IPS DF 4.7 (cell line): ENCODE data around the gene IFITM5.

Experiments used
- DNase-seq: peaks from one replicate; pipeline ENCODE4 v3.0.0-alpha.2; 2013; ENCODE audit warnings: low spot score; ENCODE audit errors: extremely low read depth

Gene IFITM5

DNA sequence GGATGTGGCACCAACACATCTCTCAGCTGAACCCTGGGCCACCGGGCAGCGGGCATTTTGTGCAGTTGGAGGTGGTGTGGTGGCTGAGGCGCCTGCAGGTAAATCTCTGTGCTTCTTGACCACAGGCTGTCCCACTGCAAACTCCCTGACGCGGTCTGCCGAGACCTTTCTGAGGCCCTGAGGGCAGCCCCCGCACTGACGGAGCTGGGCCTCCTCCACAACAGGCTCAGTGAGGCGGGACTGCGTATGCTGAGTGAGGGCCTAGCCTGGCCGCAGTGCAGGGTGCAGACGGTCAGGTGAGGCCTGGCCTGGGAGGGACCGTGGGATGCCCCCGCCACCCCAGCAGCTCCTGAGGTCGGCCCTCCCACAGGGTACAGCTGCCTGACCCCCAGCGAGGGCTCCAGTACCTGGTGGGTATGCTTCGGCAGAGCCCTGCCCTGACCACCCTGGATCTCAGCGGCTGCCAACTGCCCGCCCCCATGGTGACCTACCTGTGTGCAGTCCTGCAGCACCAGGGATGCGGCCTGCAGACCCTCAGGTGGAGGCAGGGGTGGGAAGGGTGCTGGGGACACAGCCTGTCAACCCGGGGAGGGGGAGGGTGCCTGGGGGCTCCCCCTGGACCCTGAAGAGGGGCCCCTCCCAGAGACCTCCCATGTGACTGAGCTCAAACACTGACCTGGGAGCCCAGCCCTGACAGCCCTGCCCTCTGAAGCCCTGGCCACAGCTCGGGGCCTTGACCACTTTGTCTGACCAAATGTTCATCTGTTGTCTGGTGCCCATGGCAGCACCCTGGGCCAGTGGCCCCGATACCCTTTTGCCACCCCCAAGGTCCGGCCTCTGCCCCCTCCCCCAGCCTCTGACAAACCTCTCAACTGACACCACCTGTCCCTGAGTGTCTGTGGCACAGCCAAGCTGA, 15.0 kb downstream of the IFITM5 start:
- DNase-seq, result no peak

DNA sequence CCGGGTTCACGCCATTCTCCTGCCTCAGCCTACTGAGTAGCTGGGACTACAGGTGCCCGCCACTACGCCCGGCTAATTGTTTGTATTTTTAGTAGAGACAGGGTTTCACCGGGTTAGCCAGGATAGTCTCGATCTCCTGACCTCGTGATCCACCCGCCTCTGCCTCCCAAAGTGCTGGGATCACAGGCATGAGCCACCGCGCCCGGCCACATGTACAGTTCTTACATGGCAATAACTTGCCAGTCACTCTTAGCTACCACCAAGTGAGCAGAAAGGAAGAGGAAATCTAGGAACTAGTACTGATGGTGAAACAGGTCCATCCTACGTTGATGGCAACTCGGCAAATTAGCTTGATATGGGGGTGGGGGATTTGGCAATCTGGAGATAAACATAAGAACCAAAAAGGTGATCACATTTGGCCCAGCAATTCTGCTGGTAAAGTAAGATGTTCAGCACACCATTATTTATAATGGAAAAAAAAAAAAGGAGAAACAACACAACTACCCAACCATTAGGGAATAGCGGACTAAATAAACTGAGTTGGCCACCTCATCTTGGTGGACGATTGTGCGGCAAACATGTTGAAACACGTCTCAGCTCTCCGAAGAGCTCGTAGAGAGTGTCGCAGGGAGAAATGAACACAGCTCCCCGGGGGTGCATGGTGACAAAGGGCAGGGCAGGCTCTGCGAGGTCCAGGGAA, 15.8 kb downstream of the IFITM5 start:
- no peak for DNase-seq

DNA sequence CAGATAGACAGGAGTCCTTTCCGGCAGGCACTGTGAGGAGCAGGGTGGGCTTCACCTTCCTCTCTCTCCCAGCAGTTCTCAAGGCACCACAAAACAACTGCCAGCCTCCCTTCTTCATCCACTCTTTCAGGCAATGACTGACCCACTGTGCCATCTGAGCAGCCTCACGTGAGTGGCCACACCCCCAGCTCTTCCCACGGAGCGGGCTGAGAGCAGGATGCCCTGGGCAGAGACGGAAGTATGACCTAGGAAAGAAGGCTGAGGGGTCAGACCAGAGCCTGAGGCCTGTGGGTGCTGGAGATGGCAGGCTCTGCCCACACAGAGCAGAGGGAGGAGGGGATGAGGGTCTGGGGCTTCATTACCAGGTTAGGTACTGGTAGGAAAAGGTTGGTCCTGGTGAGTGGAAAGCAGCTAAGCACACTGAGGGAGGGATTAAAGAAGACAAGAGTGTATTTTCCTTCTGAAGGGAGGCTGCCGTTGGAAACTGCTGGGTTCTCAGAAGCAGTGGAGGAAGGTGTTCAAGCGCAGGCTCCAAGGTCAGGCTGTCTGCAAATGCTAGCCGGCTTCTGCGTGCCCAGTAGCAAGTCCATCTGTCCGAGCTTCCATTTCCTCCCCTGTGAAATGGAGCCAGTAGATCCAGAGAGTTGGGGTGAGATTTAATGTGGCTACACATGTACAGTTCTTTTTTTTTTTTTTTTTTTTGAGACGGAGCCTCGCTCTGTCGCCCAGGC, 16.5 kb downstream of the IFITM5 start:
- DNase-seq, result no peak

DNA sequence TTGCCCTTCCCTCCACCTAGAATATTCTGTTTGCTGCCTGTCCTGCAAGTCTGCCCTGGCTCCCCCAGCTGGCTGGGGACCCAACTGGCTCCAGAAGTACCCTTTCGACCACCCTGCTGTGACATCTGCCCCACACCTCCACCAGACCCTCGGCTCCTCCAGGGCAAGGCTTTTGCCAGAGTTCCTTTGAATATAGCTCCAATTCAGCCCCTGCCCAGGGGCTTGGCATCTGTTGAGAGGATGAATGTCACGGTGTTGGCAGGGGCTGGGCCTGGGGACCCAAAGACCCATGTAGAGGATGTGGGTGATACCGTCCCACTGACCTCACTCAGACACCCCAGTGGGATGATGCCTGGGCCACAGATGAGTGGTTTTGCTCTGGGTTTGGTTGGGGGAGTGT, 17.2 kb downstream of the IFITM5 start:
- DNase-seq, result no peak

DNA sequence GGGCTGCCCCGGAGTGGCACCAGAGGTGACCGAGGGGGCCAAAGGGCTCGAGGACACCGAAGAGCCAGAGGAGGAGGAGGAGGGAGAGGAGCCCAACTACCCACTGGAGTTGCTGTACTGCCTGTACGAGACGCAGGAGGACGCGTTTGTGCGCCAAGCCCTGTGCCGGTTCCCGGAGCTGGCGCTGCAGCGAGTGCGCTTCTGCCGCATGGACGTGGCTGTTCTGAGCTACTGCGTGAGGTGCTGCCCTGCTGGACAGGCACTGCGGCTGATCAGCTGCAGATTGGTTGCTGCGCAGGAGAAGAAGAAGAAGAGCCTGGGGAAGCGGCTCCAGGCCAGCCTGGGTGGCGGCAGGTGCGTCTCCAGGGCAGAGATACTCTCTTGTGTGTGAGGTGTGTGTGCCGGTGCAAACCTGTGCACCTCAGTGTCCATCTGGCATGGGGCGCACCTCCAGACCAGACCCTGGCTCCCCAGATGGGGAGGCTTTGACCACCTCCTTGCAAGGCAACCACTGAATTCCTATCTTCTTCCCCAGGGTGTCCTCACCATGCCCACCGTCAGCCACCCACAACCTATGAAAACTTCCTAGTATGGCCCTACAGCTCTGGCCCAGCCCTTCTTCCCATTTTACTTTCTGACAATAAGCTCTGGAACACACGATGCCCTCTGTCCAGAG, 17.7 kb downstream of the IFITM5 start:
- no peak for DNase-seq

DNA sequence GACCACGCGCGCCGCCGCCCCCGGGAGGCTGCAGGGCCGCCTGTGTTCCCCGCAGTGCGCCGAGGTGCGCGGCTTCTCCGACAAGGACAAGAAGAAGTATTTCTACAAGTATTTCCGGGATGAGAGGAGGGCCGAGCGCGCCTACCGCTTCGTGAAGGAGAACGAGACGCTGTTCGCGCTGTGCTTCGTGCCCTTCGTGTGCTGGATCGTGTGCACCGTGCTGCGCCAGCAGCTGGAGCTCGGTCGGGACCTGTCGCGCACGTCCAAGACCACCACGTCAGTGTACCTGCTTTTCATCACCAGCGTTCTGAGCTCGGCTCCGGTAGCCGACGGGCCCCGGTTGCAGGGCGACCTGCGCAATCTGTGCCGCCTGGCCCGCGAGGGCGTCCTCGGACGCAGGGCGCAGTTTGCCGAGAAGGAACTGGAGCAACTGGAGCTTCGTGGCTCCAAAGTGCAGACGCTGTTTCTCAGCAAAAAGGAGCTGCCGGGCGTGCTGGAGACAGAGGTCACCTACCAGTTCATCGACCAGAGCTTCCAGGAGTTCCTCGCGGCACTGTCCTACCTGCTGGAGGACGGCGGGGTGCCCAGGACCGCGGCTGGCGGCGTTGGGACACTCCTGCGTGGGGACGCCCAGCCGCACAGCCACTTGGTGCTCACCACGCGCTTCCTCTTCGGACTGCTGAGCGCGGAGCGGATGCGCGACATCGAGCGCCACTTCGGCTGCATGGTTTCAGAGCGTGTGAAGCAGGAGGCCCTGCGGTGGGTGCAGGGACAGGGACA, 18.4 kb downstream of the IFITM5 start:
- DNase-seq, result no peak

DNA sequence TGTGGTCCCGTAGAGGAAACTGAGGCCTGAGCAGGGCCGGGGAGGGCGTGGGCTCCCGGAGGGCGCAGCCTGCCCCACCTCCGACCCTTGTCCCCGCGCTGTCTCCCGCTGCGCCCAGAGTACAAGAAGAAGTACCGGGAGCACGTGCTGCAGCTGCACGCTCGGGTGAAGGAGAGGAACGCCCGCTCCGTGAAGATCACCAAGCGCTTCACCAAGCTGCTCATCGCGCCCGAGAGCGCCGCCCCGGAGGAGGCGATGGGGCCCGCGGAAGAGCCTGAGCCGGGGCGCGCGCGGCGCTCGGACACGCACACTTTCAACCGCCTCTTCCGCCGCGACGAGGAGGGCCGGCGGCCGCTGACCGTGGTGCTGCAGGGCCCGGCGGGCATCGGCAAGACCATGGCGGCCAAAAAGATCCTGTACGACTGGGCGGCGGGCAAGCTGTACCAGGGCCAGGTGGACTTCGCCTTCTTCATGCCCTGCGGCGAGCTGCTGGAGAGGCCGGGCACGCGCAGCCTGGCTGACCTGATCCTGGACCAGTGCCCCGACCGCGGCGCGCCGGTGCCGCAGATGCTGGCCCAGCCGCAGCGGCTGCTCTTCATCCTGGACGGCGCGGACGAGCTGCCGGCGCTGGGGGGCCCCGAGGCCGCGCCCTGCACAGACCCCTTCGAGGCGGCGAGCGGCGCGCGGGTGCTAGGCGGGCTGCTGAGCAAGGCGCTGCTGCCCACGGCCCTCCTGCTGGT, 19.2 kb downstream of the IFITM5 start:
- DNase-seq, result no peak

DNA sequence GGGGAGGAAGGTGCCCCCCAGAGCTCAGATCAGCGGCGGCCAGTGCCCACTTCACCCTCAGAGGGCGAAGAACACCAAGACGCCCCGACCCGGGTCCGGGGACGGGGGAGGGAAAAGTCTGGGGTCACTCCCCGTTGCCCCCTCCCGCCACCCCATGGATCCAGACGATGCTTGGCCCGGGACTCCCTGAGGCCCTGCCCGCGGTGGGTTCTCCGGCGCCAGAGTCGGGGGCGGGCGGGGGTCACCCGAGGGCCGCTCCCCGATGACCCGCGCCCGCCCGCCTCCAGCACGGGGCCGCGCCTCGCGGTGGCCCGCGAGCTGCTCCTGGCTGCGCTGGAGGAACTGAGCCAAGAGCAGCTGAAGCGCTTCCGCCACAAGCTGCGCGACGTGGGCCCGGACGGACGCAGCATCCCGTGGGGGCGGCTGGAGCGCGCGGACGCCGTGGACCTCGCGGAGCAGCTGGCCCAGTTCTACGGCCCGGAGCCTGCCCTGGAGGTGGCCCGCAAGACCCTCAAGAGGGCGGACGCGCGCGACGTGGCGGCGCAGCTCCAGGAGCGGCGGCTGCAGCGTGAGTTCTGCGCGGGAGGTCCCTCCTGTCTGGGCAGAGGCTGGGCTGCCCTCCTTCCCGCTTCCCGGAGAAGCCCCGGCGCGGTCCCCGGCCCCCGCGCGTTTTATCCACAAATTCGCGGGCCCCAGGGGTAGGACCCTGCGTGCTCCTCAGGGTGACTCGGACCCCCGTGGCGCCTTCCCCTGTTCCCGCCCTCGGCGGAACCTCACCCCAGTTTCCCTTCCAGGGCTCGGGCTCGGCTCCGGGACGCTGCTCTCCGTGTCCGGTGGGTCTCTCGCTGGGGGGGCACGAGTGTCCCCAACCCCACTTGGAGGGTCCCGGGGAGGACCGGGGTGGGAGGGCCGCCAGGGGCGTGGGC, 20.0 kb downstream of the IFITM5 start:
- DNase-seq, result no peak

DNA sequence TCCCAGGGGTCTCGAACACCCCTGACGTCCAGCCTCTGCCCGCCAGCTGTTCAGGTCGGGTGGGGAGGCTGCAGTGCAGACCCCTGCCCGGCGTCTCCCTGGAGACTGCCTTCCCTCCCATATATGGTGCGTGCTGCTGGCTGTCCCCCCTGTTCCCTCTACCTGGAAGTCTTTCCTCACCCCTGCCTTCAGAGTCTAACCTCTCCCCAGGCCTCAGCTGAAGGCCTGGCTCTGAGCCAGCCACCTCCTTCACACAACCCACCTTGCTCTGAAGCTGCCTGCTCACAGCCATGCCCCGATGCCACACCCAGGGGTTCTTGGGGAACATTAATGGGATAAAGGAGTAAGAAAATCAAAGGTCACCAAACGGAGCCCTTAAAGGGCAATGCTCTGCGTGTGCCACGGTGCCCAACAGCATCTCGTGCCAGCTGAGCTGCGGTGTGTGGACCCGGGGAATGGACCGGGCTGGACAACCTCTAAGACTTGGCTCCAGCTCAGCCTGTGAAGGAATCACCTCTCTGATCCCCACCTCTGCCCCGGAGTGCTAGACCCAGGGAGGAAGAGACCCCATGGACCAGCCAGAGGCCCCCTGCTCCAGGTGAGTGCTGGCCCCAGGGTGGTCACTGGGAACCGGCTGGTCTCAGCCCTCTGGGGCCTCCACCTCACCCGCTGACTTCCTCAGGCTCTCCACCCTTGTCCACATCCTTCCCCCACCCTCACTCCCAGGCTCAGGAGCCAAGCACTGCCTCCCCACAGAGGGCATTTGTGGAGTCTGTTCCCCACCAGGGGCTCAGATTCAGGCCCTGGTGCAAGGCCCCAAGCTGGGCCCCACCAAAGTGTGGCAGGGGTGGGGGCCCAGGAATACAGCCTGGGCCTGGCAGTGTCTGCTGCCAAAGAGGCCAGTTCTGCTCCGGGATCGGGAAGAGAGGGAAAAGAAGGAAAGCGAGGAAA, 21.1 kb downstream of the IFITM5 start, which contains the start of gene NLRP6:
Gene NLRP6, plus strand, starts transcription at position 407 of the 951 bp plus-strand sequence. Its CDS starts 163 bp downstream, at position 570.
- DNase-seq, result no peak

DNA sequence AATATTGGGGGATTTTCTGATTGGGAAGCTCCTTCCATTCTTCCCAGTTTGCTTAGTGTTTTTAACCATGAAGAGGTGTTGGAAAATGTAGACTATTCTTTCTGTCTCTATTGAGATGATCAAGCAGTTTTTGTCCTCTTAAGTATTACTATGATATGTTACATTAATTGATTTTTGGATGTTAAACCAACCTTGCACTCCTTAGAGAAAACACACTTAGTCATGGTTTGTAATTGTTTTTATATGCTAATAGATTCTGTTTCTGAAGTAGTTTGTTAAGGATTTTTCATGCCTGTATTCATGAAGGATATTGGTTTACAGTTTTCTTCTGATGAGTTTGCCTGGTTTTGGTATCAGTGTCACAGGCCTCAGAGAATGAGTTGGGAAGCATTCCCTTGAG, 23.1 kb downstream of the IFITM5 start:
- no peak for DNase-seq

DNA sequence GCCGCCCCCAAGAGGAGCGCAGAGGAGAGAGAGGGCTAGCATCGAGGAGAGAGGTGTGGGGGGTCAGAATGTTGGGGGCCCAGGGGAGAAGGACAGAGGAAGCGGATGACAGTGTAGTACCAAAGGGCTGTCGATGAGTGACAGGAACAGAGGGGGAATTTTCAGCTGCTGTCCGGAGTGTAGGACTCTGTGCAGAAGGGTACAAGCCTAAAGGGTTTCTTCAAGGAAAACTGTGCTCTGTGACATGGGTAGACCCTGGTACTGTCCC, 26.5 kb downstream of the IFITM5 start:
- DNase-seq, result no peak

DNA sequence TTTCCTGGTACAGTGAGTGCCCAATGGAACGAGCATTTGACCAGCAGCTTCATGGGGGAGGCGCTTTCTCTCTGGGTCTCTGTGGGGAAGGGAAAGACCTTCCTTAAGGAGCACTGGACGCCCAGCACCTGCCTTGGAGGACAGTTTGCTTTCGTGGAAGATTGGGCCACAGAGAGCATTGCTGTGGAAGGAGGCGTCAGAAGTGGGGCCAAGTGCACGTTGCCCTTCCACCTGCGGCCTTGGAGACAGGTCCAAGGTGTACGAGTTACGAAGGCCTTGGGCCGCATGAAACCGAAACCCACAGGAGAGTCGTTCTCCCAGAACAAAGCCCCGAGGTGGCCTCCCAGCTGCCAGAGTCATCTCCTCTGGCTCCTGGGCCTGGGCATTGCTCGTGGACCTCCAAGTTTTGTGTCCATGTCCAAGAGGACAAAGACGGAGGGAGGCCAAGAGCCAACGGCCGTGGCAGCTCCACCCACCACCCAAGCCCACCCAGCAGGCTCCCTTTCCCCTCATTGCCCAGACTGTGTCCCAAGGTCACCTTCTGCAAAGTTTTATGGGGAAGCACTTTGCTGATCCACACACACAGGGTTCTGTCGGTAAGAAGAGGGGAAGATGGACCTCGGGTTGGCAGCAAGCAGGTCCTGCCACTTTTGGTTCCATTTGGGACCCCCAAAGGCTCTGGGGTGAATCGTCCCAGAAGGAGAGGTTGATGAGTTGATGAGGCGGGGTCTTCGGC, 27.0 kb downstream of the IFITM5 start:
- DNase-seq, result no peak

DNA sequence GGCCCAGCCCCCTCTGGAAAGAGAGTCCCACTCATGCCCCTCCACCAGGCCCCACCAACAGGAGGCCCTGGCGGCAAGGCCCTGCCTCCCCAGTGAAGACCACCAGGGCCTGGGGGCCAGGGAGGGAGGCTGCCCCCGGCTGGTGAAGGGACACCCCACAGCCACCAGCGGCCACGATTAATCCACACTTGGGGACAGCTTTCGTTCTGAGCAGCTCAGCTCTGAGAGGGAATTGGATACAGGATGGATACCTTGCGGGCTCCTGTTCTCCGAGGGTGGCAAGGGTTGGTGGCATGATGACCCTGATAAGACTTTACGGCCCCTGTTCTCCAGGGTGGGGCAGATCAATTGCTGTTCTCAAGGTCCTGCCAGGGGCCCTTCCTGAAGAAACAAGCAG, 28.0 kb downstream of the IFITM5 start:
- no peak for DNase-seq

DNA sequence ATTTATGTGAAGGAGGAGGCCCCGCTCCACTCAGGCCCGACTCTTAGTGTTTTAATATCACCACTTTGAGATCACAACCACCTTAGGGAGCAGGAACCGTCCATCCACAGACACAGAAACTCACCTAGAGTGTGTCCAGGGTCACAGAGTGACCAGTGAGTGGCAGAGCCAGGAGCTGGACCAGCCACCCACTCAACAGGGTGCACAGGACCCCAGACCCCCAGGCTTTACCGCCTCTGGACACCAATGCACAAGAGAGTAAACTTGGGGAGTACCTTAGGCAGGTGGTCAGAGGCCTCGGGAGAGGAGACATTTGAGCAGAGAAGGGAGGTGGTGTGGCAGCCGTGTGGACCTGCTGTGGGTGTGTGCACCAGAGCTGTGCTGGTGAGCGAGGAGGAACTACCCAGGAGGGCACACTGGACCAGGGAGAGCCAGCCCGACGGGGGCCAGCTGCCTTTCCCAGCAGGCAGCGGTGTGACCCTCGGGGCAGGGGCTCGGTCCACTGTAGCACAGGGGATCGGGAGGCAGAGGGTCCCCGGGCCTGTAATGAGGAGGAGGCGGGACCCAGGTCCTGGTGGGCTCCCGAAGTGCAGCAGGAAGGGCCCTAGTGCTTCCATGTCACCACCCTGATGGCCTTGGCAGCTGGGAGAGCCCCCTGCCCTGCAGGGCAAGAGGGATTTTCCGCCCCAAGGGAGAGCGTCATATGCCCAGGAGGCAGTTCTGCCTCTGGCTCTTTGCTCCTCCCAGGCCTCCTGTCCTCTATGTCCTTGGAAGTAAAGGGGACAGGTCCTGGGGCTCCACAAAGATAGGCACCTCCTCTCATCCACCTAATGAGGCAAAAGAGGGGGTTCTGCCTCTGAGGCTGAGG, 28.6 kb downstream of the IFITM5 start:
- DNase-seq, result no peak

DNA sequence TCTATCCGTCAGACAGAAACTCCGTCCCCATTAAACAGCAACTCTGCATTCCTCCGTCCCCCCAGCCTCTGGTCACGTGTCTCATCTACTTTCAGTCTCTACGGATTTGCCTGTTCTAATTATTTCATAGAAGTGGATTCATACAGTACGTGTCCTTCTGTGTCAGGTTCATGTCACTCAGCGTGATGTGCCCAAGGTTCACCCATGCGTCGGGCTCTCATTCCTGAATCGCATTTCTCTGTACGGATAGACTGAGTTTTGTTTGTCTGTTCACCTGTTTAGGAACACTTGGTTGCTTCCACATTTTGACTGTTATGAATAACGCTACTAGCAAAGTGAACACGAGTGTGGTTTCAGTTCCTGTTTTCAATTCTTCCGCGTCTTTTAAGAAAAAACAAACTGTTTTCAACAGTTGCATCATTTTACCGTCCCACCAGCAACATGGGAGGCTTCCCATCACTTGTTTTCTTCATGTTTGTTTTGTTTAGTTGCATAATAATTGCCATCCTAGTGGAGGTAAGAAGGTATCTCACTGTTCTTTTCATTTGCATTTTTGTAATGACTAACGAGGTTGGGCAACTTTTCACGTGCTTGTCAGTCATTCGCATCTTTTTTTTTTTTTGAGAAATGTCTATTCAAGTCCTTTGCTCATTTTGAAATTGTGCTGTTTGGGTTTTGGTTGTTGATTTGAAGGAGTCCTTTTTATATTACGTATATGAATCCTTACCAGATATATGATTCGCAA, 30.0 kb downstream of the IFITM5 start:
- no peak for DNase-seq
